Uterus (tissue), 4 donors: ENCODE results near the gene NCSTN. TPM values are rescaled to one million over a fixed set of nuclear protein-coding genes. Genes with fewer than 3 reads are reported as not detected.
"Not testable (repeated sequence)": the region's sequence is repeated elsewhere in the genome, so short reads cannot be mapped to it uniquely, and the experiment has no call there.

ENCODE experiments used
- DNase-seq, 2 donors: peaks; one replicate each; pipeline ENCODE4 v3.0.0-alpha.2; 2019 to 2020
- H3K27ac ChIP-seq, 2 donors: fragments of 200-600 bp; sonication (generic); 1 replicate in 1 of 2; 2 replicates in 1 of 2; pipeline ENCODE4 v1.5.1; 2016 to 2018
- H3K27me3 ChIP-seq, 2 donors: fragments of 200-600 bp; sonication (generic); one replicate each; pipeline ENCODE4 v1.5.1; 2018 to 2019; ENCODE audit warnings: control low read depth in 1 of 2
- H3K36me3 ChIP-seq, 2 donors: fragments of 200-600 bp; sonication (generic); one replicate each; pipeline ENCODE4 v1.5.1; 2019; ENCODE audit warnings: control low read depth in 1 of 2
- H3K4me1 ChIP-seq, 2 donors: fragments of 200-600 bp; sonication (generic); one replicate each; pipeline ENCODE4 v1.5.1; 2018 to 2019; ENCODE audit warnings: control low read depth in 1 of 2
- H3K4me3 ChIP-seq, 2 donors: fragments of 200-600 bp; sonication (generic); 1 replicate in 1 of 2; 2 replicates in 1 of 2; pipeline ENCODE4 v1.5.1; 2018 to 2019; ENCODE audit warnings: mild to moderate bottlenecking in 1 of 2
- H3K9me3 ChIP-seq, 2 donors: fragments of 200-600 bp; sonication (generic); one replicate each; pipeline ENCODE4 v1.5.1; 2019; ENCODE audit warnings: control low read depth in 1 of 2
- CTCF ChIP-seq, 4 experiments: fragments of 200-600 bp in 2 of 4; fragments of 450-650 bp in 2 of 4; sonication (generic) in 2 of 4; IDR thresholded peaks; one replicate each; pipeline ENCODE4 v1.5.1; 2016 to 2019; ENCODE audit warnings: antibody characterized with exemption in 4 of 4, mild to moderate bottlenecking in 2 of 4, moderate library complexity in 1 of 4
- POLR2A ChIP-seq, 2 donors: fragments of 450-650 bp; IDR thresholded peaks; one replicate each; pipeline ENCODE4 v1.6.1; 2016; ENCODE audit warnings: antibody characterized with exemption in 2 of 2, mild to moderate bottlenecking in 1 of 2, moderate library complexity in 1 of 2
- intact Hi-C: fragments of 100-400 bp; cut with DNase I; formaldehyde crosslinking; loops from one replicate; pipeline ENCODE4 v1.15.1; 2023; ENCODE audit warnings: low total_unique reads
- total RNA-seq, 4 donors: library from RNA; depleted of rRNA in 3 of 4; stranded (reverse); fragments of >200 nt in 3 of 4; gene quantifications; one replicate each; pipeline versions ENCODE4 v1.1.0 to v1.2.4, GENCODE V29; 2014 to 2023
- donor health status: DM: yes; HTN: yes; CAD: no.

NCSTN gene
- total RNA-seq, 4 donors from 2014 or later: 18.2 to 69.1 (median 56.4) TPM

GRCh38 chr1:160377585-160378206, 34.5 kb downstream of the NCSTN start:
- intact Hi-C loops: no loop called here
- H3K4me3 ChIP-seq: no peak overlapping the region
- H3K27me3 ChIP-seq: no peaks in the 10 kb centered on the region
- no peaks in the 10 kb centered on the region for H3K4me1 ChIP-seq
- DNase-seq: no peak
- no peaks in the 10 kb centered on the region for H3K36me3 ChIP-seq
- no peak overlapping the region for H3K27ac ChIP-seq
- no peaks in the 10 kb centered on the region for H3K9me3 ChIP-seq
- TF ChIP-seq CTCF (IDR thresholded peaks at IDR 0.05): no peak
- TF ChIP-seq POLR2A (IDR thresholded peaks at IDR 0.05): no peak

- H3K9me3 ChIP-seq, DNase-seq, intact Hi-C loops, H3K36me3 ChIP-seq, H3K4me3 ChIP-seq, H3K27ac ChIP-seq, H3K27me3 ChIP-seq, H3K4me1 ChIP-seq: not testable (repeated sequence)
Observed at GRCh38 chr1:160384812-160385211, 41.6 kb downstream of the NCSTN start.

GRCh38 chr1:160388406-160388805, 45.2 kb downstream of the NCSTN start:
- H3K4me1 ChIP-seq, H3K4me3 ChIP-seq, H3K27ac ChIP-seq, H3K9me3 ChIP-seq, intact Hi-C loops, H3K36me3 ChIP-seq, H3K27me3 ChIP-seq, DNase-seq: not testable (repeated sequence)

- no peak for DNase-seq
- Histone ChIP-seq H3K9me3 (no peaks in the 10 kb centered on the region), H3K4me1 (no peaks in the 10 kb centered on the region), H3K36me3 (no peaks in the 10 kb centered on the region), H3K4me3 (no peak overlapping the region), H3K27me3 (no peaks in the 10 kb centered on the region), H3K27ac (no peak overlapping the region)
- intact Hi-C loops: no loop called here
- TF ChIP-seq POLR2A (IDR thresholded peaks at IDR 0.05) (no peak), CTCF (IDR thresholded peaks at IDR 0.05) (no peak)
Observed at GRCh38 chr1:160394673-160395072, 51.5 kb downstream of the NCSTN start.

- H3K36me3 ChIP-seq: no peaks in the 10 kb centered on the region
- H3K27me3 ChIP-seq: no peaks in the 10 kb centered on the region
- no peak for DNase-seq
- no peaks in the 10 kb centered on the region for H3K4me1 ChIP-seq
- TF ChIP-seq CTCF (IDR thresholded peaks at IDR 0.05) (no peak), POLR2A (IDR thresholded peaks at IDR 0.05) (no peak)
- intact Hi-C loops: no loop called here
- H3K9me3 ChIP-seq: no peaks in the 10 kb centered on the region
- no peak overlapping the region for H3K27ac ChIP-seq
- H3K4me3 ChIP-seq: no peak overlapping the region
Observed at GRCh38 chr1:160397651-160398050, 54.5 kb downstream of the NCSTN start.

- intact Hi-C loops: no loop called here
- TF ChIP-seq CTCF (IDR thresholded peaks at IDR 0.05) (no peak), POLR2A (IDR thresholded peaks at IDR 0.05) (no peak)
- no peak overlapping the region for H3K27ac ChIP-seq
- no peaks in the 10 kb centered on the region for H3K9me3 ChIP-seq
- H3K36me3 ChIP-seq: no peaks in the 10 kb centered on the region
- H3K4me1 ChIP-seq: no peaks in the 10 kb centered on the region
- H3K4me3 ChIP-seq: no peak overlapping the region
- DNase-seq: no peak
- no peaks in the 10 kb centered on the region for H3K27me3 ChIP-seq
Observed at GRCh38 chr1:160398823-160399222, 55.6 kb downstream of the NCSTN start.
